Upper lobe of left lung (tissue), 6 donors: ENCODE results near the gene SUCLG2. TPM values are rescaled to one million over a fixed set of nuclear protein-coding genes. Genes with fewer than 3 reads are reported as not detected.

Experiments
- ATAC-seq, 2 donors: fragments of 200-7000 bp; cut with Tn5 transposase; one replicate each; pipeline ENCODE4 v1.9.1; 2022; ENCODE audit warnings: mild to moderate bottlenecking in 2 of 2, moderate library complexity in 2 of 2; ENCODE audit not compliant: low FRiP score in 2 of 2
- DNase-seq, 2 donors: peaks; one replicate each; pipeline ENCODE4 v3.0.0-alpha.2; 2019 to 2020
- H3K27ac ChIP-seq, 4 donors: fragments of 200-600 bp; sonication (generic); one replicate each; pipeline ENCODE4 v1.5.1; 2016 to 2019
- H3K27me3 ChIP-seq, 4 donors: fragments of 200-600 bp; sonication (generic); one replicate each; pipeline ENCODE4 v1.5.1; 2017 to 2019
- H3K36me3 ChIP-seq, 4 donors: fragments of 200-600 bp; sonication (generic); one replicate each; pipeline ENCODE4 v1.5.1; 2016 to 2019
- H3K4me1 ChIP-seq, 4 donors: fragments of 200-600 bp; sonication (generic); one replicate each; pipeline ENCODE4 v1.5.1; 2018 to 2019
- H3K4me3 ChIP-seq, 4 donors: fragments of 200-600 bp; sonication (generic); one replicate each; pipeline ENCODE4 v1.5.1; 2017 to 2019; ENCODE audit warnings: mild to moderate bottlenecking in 2 of 4, moderate library complexity in 1 of 4
- H3K9me3 ChIP-seq, 4 donors: fragments of 200-600 bp; sonication (generic); one replicate each; pipeline ENCODE4 v1.5.1; 2018 to 2019
- EP300 ChIP-seq, 4 donors: sonication (generic); formaldehyde crosslinking; IDR thresholded peaks; one replicate each; pipeline ENCODE4 v1.5.1; 2017; ENCODE audit warnings: antibody characterized with exemption in 4 of 4, control low read depth in 2 of 4
- POLR2A ChIP-seq, 4 donors: fragments of 450-650 bp; IDR thresholded peaks; one replicate each; pipeline ENCODE4 v1.5.1; 2016 to 2017; ENCODE audit warnings: antibody characterized with exemption in 4 of 4, mild to moderate bottlenecking in 2 of 4
- POLR2AphosphoS5 ChIP-seq, 2 donors: sonication (generic); formaldehyde crosslinking; IDR thresholded peaks; one replicate each; pipeline ENCODE4 v1.5.1; 2017; ENCODE audit warnings: antibody characterized with exemption in 2 of 2
- WGBS, 2 donors: methylation state at CpG; one replicate each; pipeline ENCODE4 v1.1.5; 2017 to 2018; 5-methylcytosine and 5-hydroxymethylcytosine counted together
- total RNA-seq, 6 donors: library from RNA; depleted of rRNA in 4 of 6; stranded (reverse); fragments of >200 nt in 4 of 6; gene quantifications; one replicate each; pipeline versions ENCODE4 v1.1.0 to v1.2.1, GENCODE V29; 2016 to 2021
- TF ChIP-seq, protein P1 (sequence below), 6 experiments: fragments of 450-650 bp in 4 of 6; fragments of 200-600 bp in 2 of 6; sonication (generic) in 2 of 6; IDR thresholded peaks; one replicate each; pipeline ENCODE4 v1.5.1; 2016 to 2019; ENCODE audit warnings: antibody characterized with exemption in 6 of 6
- donor health status: DM: no; HTN: no; CAD: no; lungs with moderate emphysema.
- donor health status: DM: no; HTN: yes; CAD: no; lungs with severe emphysema.

The SUCLG2 gene
- total RNA-seq, 6 donors from 2014 or later: 36.7 to 69.3 (median 50.8) TPM

DNA sequence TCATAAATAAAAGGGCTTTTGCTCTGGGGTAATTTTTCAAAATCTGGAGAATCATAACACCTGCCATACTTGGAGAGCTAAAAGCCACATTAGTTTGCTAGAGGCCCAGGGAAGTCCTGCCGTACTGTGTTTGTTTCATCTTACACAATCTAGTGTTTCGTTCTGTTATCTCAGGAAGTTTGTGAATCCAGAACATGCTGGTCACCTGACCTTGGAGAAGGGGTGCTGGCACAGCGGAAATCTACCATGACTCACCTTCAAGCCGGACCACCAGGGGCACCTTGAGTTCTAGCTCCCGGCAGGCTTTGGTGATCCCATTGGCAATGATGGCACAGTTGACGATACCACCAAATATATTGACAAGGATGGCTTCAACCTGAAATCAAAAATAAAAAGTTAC is 253.9 kb downstream of the SUCLG2 start:
- 94 to 95% methylated on average over 6 of the region's 6 CpGs for WGBS, 2 donors
- no peaks in the 10 kb centered on the region for H3K27me3 ChIP-seq
- TF ChIP-seq POLR2A (IDR thresholded peaks at IDR 0.05): no peak
- no peak for TF ChIP-seq EP300 (IDR thresholded peaks at IDR 0.05)
- no peak for TF ChIP-seq POLR2AphosphoS5 (IDR thresholded peaks at IDR 0.05)
- TF ChIP-seq, protein P1, sequence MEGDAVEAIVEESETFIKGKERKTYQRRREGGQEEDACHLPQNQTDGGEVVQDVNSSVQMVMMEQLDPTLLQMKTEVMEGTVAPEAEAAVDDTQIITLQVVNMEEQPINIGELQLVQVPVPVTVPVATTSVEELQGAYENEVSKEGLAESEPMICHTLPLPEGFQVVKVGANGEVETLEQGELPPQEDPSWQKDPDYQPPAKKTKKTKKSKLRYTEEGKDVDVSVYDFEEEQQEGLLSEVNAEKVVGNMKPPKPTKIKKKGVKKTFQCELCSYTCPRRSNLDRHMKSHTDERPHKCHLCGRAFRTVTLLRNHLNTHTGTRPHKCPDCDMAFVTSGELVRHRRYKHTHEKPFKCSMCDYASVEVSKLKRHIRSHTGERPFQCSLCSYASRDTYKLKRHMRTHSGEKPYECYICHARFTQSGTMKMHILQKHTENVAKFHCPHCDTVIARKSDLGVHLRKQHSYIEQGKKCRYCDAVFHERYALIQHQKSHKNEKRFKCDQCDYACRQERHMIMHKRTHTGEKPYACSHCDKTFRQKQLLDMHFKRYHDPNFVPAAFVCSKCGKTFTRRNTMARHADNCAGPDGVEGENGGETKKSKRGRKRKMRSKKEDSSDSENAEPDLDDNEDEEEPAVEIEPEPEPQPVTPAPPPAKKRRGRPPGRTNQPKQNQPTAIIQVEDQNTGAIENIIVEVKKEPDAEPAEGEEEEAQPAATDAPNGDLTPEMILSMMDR (IDR thresholded peaks at IDR 0.05): no peak
- H3K4me1 ChIP-seq: no peaks in the 10 kb centered on the region
- H3K4me3 ChIP-seq: no peak overlapping the region
- H3K9me3 ChIP-seq: no peaks in the 10 kb centered on the region
- ATAC-seq: no peak
- no peak for DNase-seq
- no peak overlapping the region for H3K27ac ChIP-seq
- peaks cover 0 to 12% (median 5%) of the 10 kb centered on the region in 4 donors for H3K36me3 ChIP-seq

DNA sequence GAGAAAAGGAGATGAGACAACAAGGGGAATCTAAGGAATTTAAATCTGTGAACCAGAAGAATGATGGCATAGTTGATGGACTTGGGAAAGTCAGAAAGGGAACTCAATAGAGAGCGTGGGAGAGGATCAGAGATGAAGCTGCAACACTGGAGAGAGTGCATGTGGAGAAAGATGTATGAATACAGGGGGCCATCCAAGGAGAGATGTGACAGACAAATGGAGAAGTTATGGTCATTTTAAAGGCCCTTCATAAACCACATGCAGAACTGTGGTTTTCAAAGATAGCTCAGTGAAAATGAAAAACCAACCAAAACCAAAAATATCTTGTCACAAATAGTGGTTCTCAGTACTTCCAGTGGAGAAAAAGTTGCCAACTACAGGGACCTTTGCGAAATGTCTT is 265.2 kb downstream of the SUCLG2 start:
- no peak overlapping the region for H3K4me3 ChIP-seq
- no peak overlapping the region for H3K27ac ChIP-seq
- TF ChIP-seq EP300 (IDR thresholded peaks at IDR 0.05): no peak
- TF ChIP-seq POLR2AphosphoS5 (IDR thresholded peaks at IDR 0.05): no peak
- TF ChIP-seq, protein P1 (IDR thresholded peaks at IDR 0.05): no peak
- no peak for TF ChIP-seq POLR2A (IDR thresholded peaks at IDR 0.05)
- no peaks in the 10 kb centered on the region for H3K27me3 ChIP-seq
- no peak for ATAC-seq
- no peaks in the 10 kb centered on the region for H3K9me3 ChIP-seq
- DNase-seq: no peak
- H3K4me1 ChIP-seq: no peaks in the 10 kb centered on the region
- peaks cover 0 to 7% (median 1%) of the 10 kb centered on the region in 4 donors for H3K36me3 ChIP-seq
- 87 to 89% methylated on average over 2 of the region's 2 CpGs for WGBS, 2 donors

DNA sequence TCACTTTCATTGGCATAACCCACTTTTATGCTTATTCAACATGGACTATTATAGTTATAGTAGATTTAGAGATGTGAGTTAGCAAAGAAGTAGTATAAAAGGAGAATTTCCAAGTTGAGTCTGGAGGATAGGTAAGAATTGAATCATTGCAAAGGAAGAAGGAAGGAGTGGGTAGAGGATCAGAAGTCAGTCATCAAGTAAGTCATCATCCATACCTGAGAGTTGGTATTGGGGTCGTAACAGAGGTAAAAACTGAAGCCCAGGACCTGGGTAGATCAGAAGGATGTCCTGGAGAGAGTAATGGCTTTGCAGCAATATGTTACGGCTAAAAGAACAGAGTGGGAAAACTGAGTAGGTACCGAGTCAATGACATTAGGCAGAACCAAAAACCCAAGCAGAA is 265.7 kb downstream of the SUCLG2 start:
- Histone ChIP-seq H3K36me3 (peaks cover 0 to 7% (median 1%) of the 10 kb centered on the region in 4 donors), H3K4me3 (no peak overlapping the region), H3K4me1 (no peaks in the 10 kb centered on the region), H3K27ac (no peak overlapping the region), H3K9me3 (no peaks in the 10 kb centered on the region), H3K27me3 (no peaks in the 10 kb centered on the region)
- no peak for DNase-seq
- WGBS, 2 donors: 96% methylated on average over 3 of the region's 3 CpGs
- ATAC-seq: no peak
- TF ChIP-seq EP300 (IDR thresholded peaks at IDR 0.05): no peak
- TF ChIP-seq, protein P1 (IDR thresholded peaks at IDR 0.05): no peak
- no peak for TF ChIP-seq POLR2AphosphoS5 (IDR thresholded peaks at IDR 0.05)
- TF ChIP-seq POLR2A (IDR thresholded peaks at IDR 0.05): no peak

DNA sequence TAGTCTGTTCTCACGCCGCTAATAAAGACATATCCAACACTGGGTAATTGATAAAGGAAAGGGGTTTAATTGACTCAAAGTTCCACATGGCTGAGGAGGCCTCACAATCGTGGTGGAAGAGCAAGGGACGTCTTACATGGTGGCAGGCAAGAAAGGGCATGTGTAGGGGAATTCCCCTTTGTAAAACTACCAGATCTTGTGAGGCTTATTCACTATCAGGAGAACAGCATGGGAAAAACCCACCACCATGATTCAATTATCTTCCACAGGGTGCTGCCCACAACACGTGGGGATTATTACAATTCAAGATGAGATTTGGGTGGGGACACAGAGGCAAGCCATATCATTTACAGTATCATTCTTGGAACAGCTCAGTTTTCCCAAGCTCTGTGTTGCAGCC is 268.0 kb downstream of the SUCLG2 start:
- Histone ChIP-seq H3K27me3 (no peaks in the 10 kb centered on the region), H3K9me3 (no peaks in the 10 kb centered on the region), H3K36me3 (peaks cover 0 to 7% (median under 1%) of the 10 kb centered on the region in 4 donors), H3K4me1 (peaks cover 0 to 10% (median 5%) of the 10 kb centered on the region in 4 donors), H3K4me3 (no peak overlapping the region), H3K27ac (no peak overlapping the region)
- 71 to 84% methylated on average over 5 of the region's 5 CpGs for WGBS, 2 donors
- no peak for DNase-seq
- no peak for TF ChIP-seq POLR2A (IDR thresholded peaks at IDR 0.05)
- TF ChIP-seq POLR2AphosphoS5 (IDR thresholded peaks at IDR 0.05): no peak
- TF ChIP-seq, protein P1 (IDR thresholded peaks at IDR 0.05): no peak
- TF ChIP-seq EP300 (IDR thresholded peaks at IDR 0.05): no peak
- ATAC-seq: no peak

DNA sequence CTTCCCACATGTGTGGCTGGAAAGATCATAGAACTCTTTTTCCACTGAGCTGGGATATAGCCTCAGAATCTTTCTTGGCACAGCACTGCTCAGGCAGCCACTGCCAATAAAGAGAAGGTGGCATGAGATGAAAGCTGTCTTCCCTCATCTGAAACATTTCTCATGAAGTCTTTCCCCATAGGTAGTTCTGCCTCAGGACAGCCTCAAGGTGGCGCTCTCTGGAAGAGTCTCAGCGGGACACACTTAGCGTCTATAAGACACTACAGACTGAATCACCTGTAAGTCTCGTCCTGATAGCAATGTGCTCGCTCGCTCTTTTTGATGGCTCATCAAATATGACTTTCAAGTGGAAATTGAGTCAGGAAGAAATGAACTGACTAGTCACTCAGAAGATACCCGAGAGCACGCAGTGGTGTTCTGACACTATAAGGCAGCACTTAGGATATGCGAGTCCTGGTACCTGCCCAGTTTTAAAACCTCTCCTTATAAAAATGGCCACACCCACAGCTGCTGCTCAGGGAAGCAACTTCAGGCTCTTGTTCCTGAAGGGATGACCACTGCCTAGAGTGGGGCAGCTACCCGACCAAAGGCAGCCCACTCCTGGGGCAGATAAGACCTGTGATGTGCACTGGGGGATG is 269.5 kb downstream of the SUCLG2 start:
- TF ChIP-seq POLR2A (IDR thresholded peaks at IDR 0.05): no peak
- TF ChIP-seq, protein P1 (IDR thresholded peaks at IDR 0.05): peak in 4 of 6 experiments; percentile 22 to 35 (median 27)
- no peak for TF ChIP-seq EP300 (IDR thresholded peaks at IDR 0.05)
- no peak for TF ChIP-seq POLR2AphosphoS5 (IDR thresholded peaks at IDR 0.05)

More for the DNA sequence above, 269.5 kb downstream of the SUCLG2 start:
- peaks cover 4 to 10% (median 7%) of the 10 kb centered on the region in 4 donors for H3K4me1 ChIP-seq
- H3K4me3 ChIP-seq: no peak overlapping the region
- WGBS, 2 donors: 79% methylated on average over 9 to 10 of the region's 10 CpGs
- ATAC-seq (peak in 1 of 2 donors; percentile 52), DNase-seq (no peak)
- H3K9me3 ChIP-seq: no peaks in the 10 kb centered on the region
- H3K27me3 ChIP-seq: no peaks in the 10 kb centered on the region
- no peak overlapping the region for H3K27ac ChIP-seq
- H3K36me3 ChIP-seq: peaks cover 0 to 7% (median 0%) of the 10 kb centered on the region in 4 donors
